Activated naive CD4-positive, alpha-beta T cell (primary cell): ENCODE data around the gene GAS6.
"Not testable (repeated sequence)": the region's sequence is repeated elsewhere in the genome, so short reads cannot be mapped to it uniquely, and the experiment has no call there.

Experiments used
- DNase-seq, 4 experiments: peaks; one replicate each; lab custom pipeline; 2025; lab: John Stamatoyannopoulos, UW

Gene GAS6

DNA sequence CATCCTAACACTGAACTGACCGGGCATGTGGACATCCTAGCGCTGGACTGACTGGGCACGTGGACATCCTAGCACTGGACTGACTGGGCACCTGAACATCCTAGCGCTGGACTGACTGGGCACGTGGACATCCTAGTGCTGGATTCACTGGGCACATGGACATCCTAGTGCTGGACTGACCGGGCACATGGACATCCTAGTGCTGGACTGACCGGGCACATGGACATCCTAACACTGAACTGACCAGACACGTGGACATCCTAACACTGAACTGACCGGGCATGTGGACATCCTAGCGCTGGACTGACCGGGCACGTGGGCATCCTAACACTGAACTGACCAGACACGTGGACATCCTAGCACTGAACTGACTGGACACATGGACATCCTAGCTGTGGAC is 73.9 kb downstream of the GAS6 start:
- not testable (repeated sequence) for DNase-seq

DNA sequence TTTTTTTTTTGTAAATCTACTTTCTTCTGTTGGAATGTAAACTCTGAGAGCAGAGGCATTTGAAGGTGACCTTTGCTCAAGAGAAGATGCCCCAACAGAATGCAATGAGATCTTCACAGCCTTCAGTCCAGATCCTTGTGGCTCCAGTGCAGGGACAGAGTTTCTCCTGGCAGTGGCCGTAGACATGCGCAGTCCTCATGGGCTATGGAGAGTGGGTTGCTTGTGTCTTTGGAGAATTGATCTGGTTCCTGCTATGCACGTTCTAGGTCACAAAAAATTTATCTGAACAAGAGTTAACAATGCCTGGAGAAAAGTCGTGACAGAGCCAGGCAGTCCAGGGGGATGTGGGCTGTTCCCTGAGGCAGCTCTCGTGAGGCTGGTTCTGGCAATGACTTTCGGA is 74.7 kb downstream of the GAS6 start:
- no peak for DNase-seq

DNA sequence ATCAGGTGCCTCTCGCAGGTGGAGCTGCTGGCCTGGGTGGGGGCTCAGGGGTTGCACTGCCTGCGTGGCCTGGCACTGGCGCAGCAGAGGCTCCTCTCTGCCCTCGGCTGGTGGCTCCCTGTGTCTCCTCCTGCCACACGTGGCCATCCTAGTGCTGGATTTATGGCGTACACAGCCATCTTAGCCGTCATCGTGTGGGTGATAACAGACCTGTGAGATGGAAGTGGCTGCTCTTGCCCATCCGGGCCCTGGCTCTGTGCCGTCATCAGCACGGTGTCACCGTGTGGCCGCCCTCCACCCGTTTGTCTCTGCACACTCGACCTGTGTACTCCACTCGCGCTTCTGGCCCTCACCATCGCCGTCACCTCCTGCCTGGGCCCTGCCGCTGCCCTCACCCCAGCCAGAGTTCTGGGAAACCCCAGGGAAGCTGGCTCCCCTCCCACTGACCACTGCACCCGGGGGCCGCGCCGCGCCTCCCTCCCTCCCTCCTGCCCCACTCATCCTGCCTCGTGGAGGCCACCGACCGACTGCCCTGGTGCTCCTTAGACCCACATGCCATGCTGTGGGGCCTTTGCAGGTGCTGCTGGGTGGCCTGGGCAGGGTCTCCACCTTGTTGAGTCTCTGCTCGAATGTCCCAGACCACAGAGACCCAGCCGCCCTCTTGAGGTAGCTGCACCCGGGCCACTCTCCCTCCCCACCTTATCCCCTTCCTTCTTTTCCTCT is 75.3 kb downstream of the GAS6 start:
- no peak for DNase-seq

DNA sequence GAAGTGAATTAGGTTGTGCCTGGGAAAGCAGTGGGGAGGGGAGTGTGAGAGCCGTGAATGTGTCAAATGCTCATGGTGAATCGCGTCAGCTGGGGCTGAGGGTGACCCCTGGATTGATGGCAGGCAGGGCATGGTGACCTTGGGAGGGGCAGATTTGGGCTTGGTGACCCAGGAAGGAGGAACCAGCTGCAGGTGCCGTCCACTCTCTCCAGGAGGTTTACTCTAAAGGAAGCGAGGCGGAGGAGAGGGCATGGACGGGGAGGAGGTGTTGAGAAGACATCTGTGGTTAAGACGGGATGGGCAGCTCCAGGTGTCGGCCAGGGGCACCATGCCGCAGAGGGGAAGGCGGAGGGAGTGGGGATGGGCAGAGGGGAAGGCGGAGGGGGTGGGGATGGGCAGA is 76.2 kb downstream of the GAS6 start:
- no peak for DNase-seq

DNA sequence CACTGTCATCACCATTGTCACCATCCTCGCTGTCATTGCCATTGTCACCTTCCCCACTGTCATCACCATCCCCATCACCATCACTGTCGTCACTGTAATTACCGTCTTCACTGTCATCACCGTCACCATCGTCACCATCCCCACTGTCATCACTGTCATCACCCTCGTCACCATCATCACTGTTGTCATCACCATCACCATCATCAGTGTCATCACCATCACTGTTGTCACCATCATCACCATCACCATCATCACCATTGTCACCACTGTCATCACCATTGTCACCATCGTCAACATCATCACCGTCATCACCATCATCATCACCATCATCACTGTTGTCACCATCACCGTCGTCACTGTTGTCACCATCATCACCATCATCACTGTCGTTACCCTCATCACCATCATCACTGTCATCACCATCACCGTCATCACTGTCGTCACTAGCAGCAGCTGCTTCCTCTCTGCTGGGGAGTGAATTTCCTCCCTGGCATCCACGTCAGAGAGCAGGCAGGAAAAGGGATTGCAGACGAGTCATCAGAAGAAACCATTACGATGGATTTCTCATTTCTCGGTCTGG is 77.5 kb downstream of the GAS6 start:
- DNase-seq = no peak

DNA sequence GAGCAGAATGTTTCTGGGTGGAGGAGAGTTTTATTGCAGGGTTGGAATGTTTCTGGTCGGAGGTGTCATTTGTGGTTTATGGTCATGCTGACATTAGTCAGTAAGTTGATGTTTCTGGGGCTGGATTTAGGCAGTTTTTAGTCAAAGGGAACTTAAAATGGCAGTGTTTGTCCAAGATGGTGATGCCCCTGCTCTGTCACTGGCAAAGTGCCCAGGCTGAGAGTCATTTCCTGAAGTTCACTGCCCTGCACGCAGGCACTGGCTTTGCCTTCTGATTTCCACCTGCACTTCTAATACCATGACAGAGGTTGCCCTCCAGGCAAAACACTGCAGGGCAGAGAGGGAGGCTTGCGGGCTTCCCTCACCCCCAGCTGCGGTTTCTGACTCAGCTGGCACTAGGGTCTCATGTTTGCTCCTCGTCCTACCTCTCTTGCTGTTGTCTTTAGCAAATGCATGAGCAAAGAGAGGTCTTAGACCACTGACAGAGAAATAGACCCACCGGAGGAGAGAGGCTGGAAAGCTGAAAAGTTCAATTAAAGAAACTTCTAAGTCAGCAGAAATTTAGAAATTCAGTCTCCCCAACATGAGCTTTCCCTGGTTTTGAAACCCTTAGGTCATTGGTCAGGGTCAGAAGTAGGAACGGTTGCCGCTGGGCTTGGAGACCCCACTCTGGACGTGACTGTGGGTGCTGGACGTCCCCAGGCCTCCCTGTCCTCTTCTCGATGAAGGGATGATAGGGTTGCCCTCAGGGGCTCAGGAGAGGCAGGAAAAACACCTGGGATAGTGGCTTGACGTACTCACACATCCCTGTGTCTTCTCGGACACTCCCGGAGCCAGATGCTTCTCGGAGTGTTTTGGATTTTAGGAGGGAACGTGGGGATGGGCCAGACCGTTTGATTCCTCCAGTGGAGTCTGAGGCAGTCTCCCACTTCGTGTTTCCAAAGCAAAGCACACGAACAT is 78.5 kb downstream of the GAS6 start:
- no peak for DNase-seq

DNA sequence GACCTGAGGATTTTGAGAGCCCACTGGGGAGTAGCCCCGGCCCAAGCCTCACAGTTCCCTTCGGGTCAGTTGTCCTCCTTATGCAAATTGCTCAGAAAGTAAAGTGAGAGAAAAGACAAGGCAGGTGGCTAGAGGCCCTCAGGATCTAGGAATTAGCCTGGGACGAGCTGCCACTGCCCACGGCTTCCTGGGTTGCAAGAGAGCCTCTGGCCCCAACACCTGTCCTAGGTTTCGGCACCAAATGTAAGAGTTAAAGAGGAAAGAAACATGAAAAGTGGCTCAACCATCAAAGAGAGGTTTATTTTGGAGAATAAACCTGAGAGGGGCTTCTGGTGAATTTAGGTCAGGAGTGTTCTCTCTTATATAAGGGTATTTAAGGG is 79.2 kb downstream of the GAS6 start:
- no peak for DNase-seq

DNA sequence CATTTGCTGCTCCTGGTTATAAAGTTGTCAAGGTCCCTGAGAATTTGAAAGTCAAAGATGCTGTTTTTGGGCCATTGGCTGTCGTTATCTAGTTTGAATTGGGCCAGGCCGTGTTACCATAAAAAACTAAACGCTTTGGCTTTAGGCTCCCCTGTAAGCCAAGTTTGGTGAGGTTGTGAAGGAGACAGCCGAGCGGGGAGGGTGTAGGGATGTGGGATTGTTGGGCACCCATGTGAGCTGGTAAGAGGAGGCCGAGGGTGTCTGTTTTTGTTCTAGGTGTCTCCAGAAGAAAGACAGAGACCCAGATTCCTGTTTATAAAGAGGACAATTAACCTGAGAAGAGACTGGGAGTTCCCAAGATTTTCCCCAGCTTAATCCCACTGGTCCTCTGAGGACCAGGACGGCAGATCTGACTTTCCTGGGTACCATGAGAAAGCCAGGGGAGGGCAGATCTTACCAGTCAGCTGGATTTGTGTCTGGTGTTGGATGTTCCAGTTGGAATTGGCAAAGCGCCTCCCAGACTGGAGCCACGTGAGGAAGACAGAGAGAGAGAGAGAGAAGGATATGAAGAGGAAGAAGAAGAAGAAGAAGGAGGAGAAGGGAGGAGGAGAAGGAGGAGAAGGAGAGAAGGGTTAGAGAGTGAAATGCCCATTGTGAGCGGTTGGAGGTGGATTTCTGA is 79.8 kb downstream of the GAS6 start:
- no peak for DNase-seq

DNA sequence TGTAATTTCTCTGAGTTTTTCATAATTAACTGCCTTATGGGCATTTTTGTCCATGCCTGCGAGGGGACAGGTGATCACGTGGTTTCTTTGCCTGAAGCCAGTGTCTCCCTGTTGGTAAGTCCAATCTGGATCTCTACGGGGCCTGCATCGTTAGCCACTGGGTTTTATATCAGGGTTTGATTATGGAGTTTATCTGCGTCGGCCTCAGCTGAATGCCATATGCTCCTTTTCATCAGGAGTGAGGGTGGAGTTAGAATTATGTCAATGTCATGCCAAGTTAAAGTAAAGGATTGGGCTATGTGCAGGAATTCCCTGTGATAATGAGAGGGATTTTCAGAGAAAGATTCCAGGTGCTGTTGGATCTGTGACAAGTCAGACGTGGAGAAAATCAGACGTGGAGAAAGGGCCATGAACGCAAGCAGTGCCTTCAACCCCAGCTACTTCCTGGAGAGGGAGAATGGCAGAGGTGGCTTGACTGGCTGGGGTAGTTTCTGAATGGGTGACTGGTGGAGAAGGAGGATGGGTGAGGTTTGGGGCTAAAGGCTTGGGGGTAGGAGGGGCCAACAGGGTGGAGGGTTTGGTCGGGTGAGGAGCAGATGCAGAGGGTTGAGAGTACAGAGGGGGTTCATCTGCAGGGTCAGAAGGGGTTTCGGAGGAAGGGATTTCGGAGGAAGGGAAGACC is 80.5 kb downstream of the GAS6 start:
- DNase-seq = no peak

DNA sequence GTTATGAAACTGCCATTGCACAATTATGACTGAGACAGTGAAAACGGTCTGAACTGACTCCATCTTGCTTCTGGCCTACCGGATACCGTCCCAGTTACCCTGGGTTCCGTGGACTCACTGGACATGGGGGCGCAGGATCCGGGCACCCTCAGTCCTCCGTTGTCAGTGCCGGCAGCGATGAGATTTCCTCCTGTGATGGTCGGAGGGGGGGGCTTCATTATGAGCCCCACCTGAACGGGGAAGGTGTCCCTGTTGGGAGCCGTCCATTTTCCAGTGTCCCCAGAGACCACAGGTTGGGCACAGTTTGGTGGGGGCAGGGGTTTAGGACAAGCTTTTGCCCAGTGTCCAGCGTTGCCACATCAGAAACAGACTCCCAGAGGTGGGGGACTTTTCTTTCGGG is 81.4 kb downstream of the GAS6 start:
- DNase-seq = no peak

DNA sequence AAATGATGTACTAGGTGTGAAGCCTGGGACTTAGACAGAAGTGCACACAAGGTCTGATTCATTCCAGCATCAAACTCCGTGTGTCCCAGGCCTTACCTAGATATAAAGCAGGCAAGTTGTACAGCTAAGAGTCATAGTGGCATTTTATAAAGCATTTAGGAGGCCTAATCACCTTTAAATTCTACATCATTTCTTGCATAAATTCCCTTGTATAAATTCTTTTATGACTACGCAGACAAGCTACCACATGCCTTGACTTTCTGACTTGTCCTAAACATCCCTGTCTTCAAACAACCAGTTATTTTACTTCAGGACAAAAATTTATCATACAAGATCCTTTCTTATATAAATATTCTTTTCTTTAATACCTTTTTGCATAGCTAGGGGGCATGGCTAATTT is 82.3 kb downstream of the GAS6 start:
- no peak for DNase-seq

DNA sequence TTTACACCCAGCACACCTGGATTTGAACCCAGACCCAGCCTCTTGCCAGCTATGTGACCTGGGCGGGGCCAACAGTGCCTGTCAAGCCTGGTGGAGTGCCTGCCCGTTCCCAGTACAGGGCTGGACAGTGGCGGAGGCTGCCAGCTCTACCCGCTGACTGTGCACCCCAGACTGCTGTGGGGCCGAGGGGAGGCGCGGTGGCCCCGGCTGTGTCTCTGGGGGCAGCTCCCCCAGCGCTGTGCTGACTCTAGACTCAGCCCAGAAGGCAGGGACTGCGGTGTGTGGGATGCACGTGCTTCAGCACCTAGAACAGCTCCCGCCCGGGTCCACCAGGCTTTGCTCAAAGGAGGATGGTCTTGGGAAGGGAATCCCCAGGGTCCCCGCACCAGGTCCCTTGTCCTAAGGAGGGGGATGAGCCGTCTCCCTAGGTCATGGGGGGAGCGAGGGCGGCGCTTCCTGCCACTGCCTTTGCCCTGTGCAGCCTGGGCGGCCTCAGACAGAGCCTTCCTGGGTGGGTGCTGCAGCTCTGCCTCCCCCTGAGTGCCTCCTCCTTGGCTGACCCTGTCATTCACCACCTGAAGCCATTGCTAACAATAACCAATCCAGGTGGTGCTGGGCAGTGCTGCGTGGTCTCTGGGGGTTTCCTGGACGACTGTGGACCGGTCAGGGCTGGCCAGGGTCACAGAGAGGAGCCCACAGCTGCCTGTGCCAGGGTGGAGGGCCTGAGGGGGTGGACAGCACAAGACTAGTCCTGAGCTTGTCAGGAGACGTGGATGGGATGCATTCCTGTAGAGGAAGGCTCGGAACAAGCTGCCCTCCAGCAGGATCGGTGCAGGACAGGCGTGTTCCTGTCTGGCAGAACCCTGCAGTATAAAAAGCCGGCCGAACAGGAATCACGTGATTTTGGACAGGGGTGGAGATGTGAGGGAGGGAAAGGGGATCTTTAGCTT is 86.3 kb downstream of the GAS6 start:
- no peak for DNase-seq

DNA sequence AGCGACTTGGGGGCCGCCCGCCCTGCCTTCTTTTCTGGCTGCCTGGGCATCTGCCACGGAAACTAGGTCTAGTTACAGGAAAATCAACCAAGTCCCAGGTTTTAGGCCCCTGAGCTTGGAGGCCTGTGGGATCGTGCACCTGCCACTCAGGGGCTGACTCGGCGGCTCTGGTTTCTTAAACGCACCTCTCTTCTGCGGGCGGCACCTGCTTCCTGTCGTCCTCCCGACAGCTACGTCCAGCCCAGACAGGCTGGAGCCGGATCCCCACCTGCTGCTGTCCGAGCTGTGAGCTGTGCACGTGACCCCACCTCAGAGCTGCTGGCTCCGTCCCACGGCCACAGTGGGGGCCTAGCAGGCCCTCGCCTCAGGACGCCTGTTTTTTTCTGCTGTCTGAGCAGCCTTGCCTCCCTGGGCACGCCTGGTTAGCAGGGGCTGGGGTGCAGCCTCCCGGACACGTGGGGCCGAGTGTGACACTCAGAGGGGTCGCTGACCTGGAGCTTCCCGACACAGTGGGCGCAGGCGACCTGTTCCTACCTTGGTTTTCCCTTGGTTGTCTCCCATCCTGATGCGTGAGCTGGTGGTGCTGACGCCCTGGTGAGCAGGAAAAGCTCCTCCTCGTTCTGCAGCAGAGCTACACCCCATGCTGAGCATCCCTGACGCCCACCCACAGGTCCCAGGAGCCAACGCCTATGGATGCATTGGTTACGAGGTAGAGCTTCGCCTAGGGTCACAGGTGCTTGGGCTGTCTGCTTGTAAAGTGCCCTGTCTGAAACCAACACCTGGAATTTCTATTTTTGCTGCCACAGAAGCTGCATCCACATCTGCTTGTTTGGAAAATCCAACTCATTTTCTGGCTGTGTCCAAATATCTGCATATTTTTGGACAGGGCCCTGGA is 87.4 kb downstream of the GAS6 start:
- no peak for DNase-seq

DNA sequence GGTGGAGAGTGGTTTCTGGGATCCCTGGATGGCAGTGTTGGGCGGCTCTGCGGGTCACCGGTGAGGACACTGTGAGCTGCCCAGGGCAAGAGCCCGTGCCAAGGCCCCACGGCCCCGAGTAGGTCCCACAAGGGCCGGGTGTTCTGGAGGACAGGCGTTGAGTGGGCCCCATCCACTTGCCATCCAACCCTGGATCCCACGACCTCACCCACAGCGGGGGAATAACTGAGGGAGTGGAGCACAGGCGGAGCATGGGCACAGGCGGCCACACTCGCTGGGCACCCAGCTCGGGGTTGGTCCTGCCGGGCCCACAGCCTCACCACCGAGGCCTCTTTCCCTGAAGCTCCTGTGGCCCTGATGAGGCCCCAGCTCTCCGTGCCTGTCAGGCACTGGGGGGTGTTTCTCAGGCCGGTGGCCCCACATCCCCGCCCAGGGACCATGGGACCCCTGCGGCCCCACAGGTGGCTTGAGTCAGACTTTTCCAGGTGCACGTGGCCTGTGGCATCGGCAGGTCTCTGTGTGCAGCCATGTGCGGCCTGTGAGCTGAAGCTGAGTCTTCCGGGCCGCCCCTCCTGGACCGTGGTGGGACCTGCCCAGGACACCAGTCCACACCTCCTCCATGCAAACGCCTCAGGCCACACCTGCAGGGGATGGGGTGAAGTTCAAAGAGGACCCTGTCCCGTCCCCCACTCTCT is 88.3 kb downstream of the GAS6 start:
- DNase-seq = no peak

DNA sequence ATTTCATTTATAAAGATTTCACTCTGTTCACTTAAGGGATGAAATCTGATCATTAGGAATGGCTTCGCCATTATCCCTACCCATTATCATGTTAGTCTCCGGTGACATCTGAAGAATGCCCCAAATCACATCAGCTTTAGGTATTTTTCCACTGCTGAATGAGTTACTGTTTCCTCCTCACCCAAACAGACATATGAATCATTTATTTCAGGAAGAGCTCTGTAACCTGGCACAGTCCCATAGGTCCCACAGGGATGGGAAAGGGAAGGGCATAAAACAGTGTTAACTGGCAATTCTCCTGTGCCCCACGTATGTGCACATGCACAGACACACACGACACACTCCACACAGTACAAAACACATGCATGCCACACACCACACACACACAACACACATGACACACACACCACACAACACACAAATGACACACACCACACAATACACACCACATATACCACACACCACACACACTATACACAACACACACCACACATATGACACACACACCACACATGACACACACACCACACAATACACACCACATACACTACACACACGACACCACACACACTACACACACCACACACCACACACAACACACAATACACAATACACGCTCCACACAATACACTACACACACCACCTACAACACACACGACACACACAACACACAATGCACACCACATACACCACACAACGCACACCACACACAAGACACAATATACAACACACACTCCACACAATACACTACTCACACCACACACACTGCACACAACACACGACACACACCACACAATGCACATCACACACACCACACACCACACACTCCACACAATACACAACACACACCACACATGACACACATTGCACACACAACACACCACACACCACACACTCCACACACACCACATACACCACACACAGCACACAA is 89.4 kb downstream of the GAS6 start:
- DNase-seq = no peak

DNA sequence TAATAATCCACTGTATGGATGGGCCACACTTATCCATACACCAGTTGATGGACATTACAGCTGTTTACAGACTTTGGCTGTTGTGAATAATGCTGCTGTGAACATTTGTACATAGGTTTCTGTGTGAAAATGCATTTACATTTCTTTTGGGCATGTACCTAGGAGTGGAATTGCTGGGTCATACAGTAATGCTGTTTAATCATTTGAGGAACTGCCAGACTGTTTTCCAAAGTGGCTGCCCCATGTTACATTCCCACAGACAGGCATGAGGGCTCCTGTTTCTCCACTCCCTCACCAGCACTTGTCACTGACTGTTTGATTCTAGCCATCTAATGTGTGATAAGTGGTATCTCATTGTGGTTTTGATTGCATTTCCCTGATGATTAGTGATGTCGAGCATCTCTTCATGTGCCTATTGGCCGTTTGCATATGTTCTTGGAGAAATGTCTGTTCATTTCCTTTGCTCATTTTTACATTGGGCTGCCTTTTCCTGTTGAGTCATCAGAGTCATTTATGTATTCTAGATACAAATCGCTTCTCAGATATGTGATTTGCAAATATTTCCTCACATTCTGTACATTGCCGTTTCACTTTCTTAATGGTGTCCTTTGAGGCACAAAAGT is 92.1 kb downstream of the GAS6 start:
- DNase-seq = no peak

DNA sequence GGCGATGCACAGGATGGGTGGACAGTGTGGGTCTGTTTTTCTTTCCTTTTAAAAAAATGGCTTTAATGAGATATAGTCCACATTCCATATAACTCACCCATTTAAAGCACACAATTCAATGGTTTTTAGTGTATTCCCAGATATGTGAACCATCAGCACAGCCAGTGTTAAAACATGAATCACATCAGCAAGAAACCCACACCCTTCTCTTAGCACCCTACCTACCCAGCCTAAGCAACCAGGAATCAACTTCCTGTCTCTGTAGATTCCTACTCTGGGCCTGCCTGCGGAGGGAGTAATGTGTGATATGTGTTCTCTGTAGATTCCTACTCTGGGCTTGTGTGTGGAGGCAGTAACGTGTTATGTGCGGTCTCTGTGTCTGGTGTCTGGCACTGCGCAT is 92.9 kb downstream of the GAS6 start:
- no peak for DNase-seq
